Endothelial cell of umbilical vein (primary cell): Measurements from ENCODE around the gene XPNPEP1. TPM values are rescaled to one million over a fixed set of nuclear protein-coding genes. Genes with fewer than 3 reads are reported as not detected.

ENCODE experiments used
- BruUV-seq: library from RNA; stranded (reverse); fragments of 400-500 nt; replicated peaks from 2 replicates; lab custom pipeline; 2021; lab: Mats Ljungman, UMichigan
- CTCF ChIA-PET: fragments of 300-600, 350-600 bp; sonication (Branson Sonifier 250); formaldehyde crosslinking; loops from one replicate; lab custom pipeline; 2021; ENCODE audit warnings: antibody characterized with exemption, inconsistent platforms; lab: Charles Lee
- POLR2A ChIA-PET: fragments of 300-600, 350-600 bp; sonication (Branson Sonifier 250); formaldehyde crosslinking; loops from one replicate; lab custom pipeline; 2021; ENCODE audit warnings: antibody characterized with exemption, inconsistent platforms; lab: Charles Lee
- DNase-seq: peaks from one replicate; pipeline ENCODE4 v3.0.0-alpha.2; 2011; ENCODE audit warnings: low read depth, low spot score
- FAIRE-seq: peaks from 2 replicates; lab custom pipeline; 2011; peaks lifted over from hg19 to GRCh38; lab: Jason Lieb, UNC
- H2AFZ ChIP-seq: 2 replicates; pipeline ENCODE4 v1.6.0; 2012; ENCODE audit warnings: low read depth, low read length, control low read depth, inconsistent platforms
- H3K27ac ChIP-seq: 2 replicates; pipeline ENCODE4 v1.5.1; 2011; ENCODE audit warnings: low read depth, mild to moderate bottlenecking, control low read depth, low read length, moderate library complexity; ENCODE audit not compliant: insufficient read depth
- H3K27me3 ChIP-seq, 2 experiments: 2 replicates each; pipeline versions ENCODE4 v1.6.0 to v1.6.1; 2011; ENCODE audit warnings: low read length in 2 of 2, mixed read lengths in 1 of 2; ENCODE audit not compliant: control insufficient read depth in 2 of 2, insufficient read depth in 2 of 2
- H3K36me3 ChIP-seq, 2 experiments: 2 replicates in 1 of 2; 3 replicates in 1 of 2; pipeline ENCODE4 v1.5.1; 2011; ENCODE audit warnings: low read length in 2 of 2, mild to moderate bottlenecking in 1 of 2, moderate library complexity in 1 of 2; ENCODE audit not compliant: control insufficient read depth in 2 of 2, insufficient read depth in 2 of 2; ENCODE audit errors: extremely low read depth in 1 of 2
- H3K4me1 ChIP-seq: 3 replicates; pipeline ENCODE4 v1.5.1; 2011; ENCODE audit warnings: mild to moderate bottlenecking, low read length; ENCODE audit not compliant: control insufficient read depth, insufficient read depth; ENCODE audit errors: extremely low read depth
- H3K4me2 ChIP-seq: 2 replicates; pipeline ENCODE4 v1.6.1; 2011; ENCODE audit warnings: low read length, control low read depth, mixed read lengths; ENCODE audit not compliant: insufficient read depth
- H3K4me3 ChIP-seq, 3 experiments: fragments of 200-600 bp in 1 of 3; sonication (generic), shearing (Covaris generic) in 1 of 3; replicated peaks in 1 of 3; 2 replicates each; pipeline ENCODE4 v1.5.1; 2011 to 2016; ENCODE audit warnings: control low read depth in 3 of 3, low read length in 3 of 3, mild to moderate bottlenecking in 2 of 3, inconsistent platforms in 1 of 3, low read depth in 1 of 3, moderate library complexity in 1 of 3; ENCODE audit not compliant: insufficient read depth in 1 of 3
- H3K79me2 ChIP-seq: 2 replicates; pipeline ENCODE4 v1.6.0; 2012; ENCODE audit warnings: low read length, inconsistent platforms; ENCODE audit not compliant: control insufficient read depth, insufficient read depth
- H3K9ac ChIP-seq: replicated peaks from 2 replicates; pipeline ENCODE3; 2011; ENCODE audit warnings: low read length, control low read depth; ENCODE audit not compliant: insufficient read depth; ENCODE audit errors: extremely low read depth
- H3K9me1 ChIP-seq: replicated peaks from 3 replicates; pipeline ENCODE4 v1.6.0; 2011; ENCODE audit warnings: mild to moderate bottlenecking, low read length; ENCODE audit not compliant: control insufficient read depth, insufficient read depth; ENCODE audit errors: extremely low read depth
- H3K9me3 ChIP-seq: replicated peaks from 2 replicates; pipeline ENCODE4 v1.5.1; 2012; ENCODE audit warnings: low read length, inconsistent platforms; ENCODE audit not compliant: control insufficient read depth, insufficient read depth
- H4K20me1 ChIP-seq: replicated peaks from 2 replicates; pipeline ENCODE3; 2011; ENCODE audit warnings: mild to moderate bottlenecking, low read length; ENCODE audit not compliant: control insufficient read depth, insufficient read depth; ENCODE audit errors: extremely low read depth
- EZH2 ChIP-seq: IDR thresholded peaks from 2 replicates; pipeline ENCODE4 v1.6.1; 2012; ENCODE audit warnings: borderline replicate concordance, low read depth, mild to moderate bottlenecking, moderate library complexity, low read length, inconsistent platforms; ENCODE audit not compliant: severe bottlenecking
- FOS ChIP-seq: IDR thresholded peaks from 2 replicates; pipeline ENCODE4 v1.6.1; 2011; ENCODE audit warnings: mild to moderate bottlenecking, low read length, moderate library complexity, borderline replicate concordance; ENCODE audit not compliant: insufficient read depth
- GATA2 ChIP-seq: IDR thresholded peaks from 2 replicates; pipeline ENCODE4 v1.7.0; 2011; ENCODE audit warnings: low read depth, mild to moderate bottlenecking, moderate library complexity, mixed read lengths, low read length; ENCODE audit not compliant: insufficient read length, insufficient read depth
- JUN ChIP-seq: IDR thresholded peaks from 2 replicates; pipeline ENCODE4 v1.6.1; 2011; ENCODE audit warnings: borderline replicate concordance, low read depth; ENCODE audit not compliant: insufficient read length, insufficient read depth
- MYC ChIP-seq: IDR thresholded peaks from one replicate; pipeline ENCODE4 v1.6.1; 2011; ENCODE audit warnings: mild to moderate bottlenecking, low read depth, low read length
- POLR2A ChIP-seq: IDR thresholded peaks from 2 replicates; pipeline ENCODE4 v1.6.1; 2012; ENCODE audit warnings: low read depth, mild to moderate bottlenecking, control low read depth, low read length
- POLR2AphosphoS5 ChIP-seq: IDR thresholded peaks from 2 replicates; pipeline ENCODE4 v1.6.1; 2012; ENCODE audit warnings: low read depth, mild to moderate bottlenecking, control low read depth, low read length, moderate library complexity; ENCODE audit not compliant: insufficient read depth
- dilution Hi-C: fragments of 300-500 bp; cut with MboI; formaldehyde crosslinking; loops from one replicate; pipeline ENCODE4 v1.15.0; 2019; ENCODE audit warnings: low sequenced_read_pairs; ENCODE audit not compliant: extremely low pct_ligation_motif_present
- intact Hi-C: fragments of 100-400 bp; cut with micrococcal nuclease; formaldehyde crosslinking; loops from one replicate; pipeline ENCODE4 v1.10.0; 2022
- polyA plus RNA-seq, 4 experiments: library from polyadenylated mRNA; depleted of rRNA in 3 of 4; stranded (reverse) in 3 of 4; unstranded in 1 of 4; fragments of >200 nt; gene quantifications; 2 replicates each; pipeline versions ENCODE4 v1.2.1 to v1.2.3, GENCODE V29; 2011 to 2012; ENCODE audit warnings: missing spikeins in 1 of 4
- total RNA-seq: library from RNA; stranded (reverse); gene quantifications from 2 replicates; pipeline ENCODE4 v1.2.3, GENCODE V29; 2021
- TF ChIP-seq, protein P1 (sequence below): IDR thresholded peaks from 2 replicates; pipeline ENCODE4 v1.6.1; 2011; ENCODE audit not compliant: insufficient read depth, insufficient read length
- TF ChIP-seq, protein P2 (sequence below), 2 donors: IDR thresholded peaks; 1 replicate in 1 of 2; 2 replicates in 1 of 2; pipeline ENCODE4 v1.5.1; 2011; ENCODE audit warnings: low read length in 2 of 2, mild to moderate bottlenecking in 2 of 2, moderate library complexity in 2 of 2, control low read depth in 1 of 2, inconsistent platforms in 1 of 2, low read depth in 1 of 2; ENCODE audit not compliant: insufficient read depth in 1 of 2; ENCODE audit errors: extremely low read depth in 1 of 2

XPNPEP1 gene
- total and polyA plus RNA-seq, 2 donors (not counting 3 experiments of a cell fraction or from before 2014, with no cell fraction given) = 81.1 to 245 TPM

DNA sequence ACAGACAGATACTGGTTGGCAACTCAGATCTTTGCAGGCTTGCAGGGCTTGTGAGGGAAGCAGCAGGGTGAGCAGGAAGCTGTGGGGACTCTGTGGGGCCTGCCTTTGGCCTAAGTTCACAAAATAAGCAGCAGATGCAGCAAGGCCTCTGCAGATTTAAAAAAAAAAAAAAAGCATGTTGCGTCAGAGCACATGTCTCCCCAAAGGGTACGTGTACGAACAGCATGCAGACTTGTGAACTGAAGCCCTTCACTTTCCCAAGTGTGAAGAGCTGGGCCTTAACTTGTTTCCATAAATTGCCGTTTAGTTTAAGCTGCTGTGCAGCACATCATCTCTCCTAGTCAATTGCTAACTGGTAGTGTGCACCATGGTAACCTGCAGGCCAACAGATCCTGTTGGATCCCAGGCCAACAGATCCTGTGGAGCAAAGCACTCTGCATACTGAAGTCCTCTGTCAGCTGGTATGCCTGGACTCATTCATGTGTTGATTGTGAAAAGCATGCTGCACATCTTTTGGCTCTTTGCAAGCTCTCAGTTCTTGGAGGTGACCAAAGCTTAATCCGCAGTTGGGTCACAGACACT lies 10.8 kb upstream of the XPNPEP1 start:
- DNase-seq (no peak), FAIRE-seq (no peak)
- dilution Hi-C loops = no loop called here
- BruUV-seq = no TSS peak
- Histone ChIP-seq H3K4me2 (no peak overlapping the region), H3K4me3 (no peak overlapping the region), H3K9me1 (no peaks in the 10 kb centered on the region), H3K79me2 (no peaks in the 10 kb centered on the region), H3K27ac (no peak overlapping the region), H3K9me3 (no peaks in the 10 kb centered on the region), H3K4me1 (peaks cover 20% of the 10 kb centered on the region), H3K27me3 (no peaks in the 10 kb centered on the region), H2AFZ (no peak overlapping the region), H3K36me3 (no peaks in the 10 kb centered on the region), H4K20me1 (no peaks in the 10 kb centered on the region), H3K9ac (no peak overlapping the region)
- intact Hi-C loops = loop anchor here (2.0 kb wide), 1 partner anchor 19 kb away; no protein-coding TSS in a partner anchor
- ChIA-PET CTCF (interaction anchor here (0.6 to 3.3 kb wide), 5 partner anchors 42 to 400 kb away, joined by 3 to 51 read pairs (median 3); no protein-coding TSS in a partner anchor), POLR2A (interaction anchor here (0.8 to 1.6 kb wide), 3 partner anchors 50 to 148 kb away, joined by 3 to 5 read pairs (median 4); no protein-coding TSS in a partner anchor)
- TF ChIP-seq GATA2 (no peak), POLR2AphosphoS5 (no peak), FOS (no peak), MYC (no peak), JUN (no peak), EZH2 (no peak), POLR2A (no peak)
- TF ChIP-seq, protein P1, sequence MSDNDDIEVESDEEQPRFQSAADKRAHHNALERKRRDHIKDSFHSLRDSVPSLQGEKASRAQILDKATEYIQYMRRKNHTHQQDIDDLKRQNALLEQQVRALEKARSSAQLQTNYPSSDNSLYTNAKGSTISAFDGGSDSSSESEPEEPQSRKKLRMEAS = no peak
- TF ChIP-seq, protein P2, sequence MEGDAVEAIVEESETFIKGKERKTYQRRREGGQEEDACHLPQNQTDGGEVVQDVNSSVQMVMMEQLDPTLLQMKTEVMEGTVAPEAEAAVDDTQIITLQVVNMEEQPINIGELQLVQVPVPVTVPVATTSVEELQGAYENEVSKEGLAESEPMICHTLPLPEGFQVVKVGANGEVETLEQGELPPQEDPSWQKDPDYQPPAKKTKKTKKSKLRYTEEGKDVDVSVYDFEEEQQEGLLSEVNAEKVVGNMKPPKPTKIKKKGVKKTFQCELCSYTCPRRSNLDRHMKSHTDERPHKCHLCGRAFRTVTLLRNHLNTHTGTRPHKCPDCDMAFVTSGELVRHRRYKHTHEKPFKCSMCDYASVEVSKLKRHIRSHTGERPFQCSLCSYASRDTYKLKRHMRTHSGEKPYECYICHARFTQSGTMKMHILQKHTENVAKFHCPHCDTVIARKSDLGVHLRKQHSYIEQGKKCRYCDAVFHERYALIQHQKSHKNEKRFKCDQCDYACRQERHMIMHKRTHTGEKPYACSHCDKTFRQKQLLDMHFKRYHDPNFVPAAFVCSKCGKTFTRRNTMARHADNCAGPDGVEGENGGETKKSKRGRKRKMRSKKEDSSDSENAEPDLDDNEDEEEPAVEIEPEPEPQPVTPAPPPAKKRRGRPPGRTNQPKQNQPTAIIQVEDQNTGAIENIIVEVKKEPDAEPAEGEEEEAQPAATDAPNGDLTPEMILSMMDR (IDR thresholded peaks at IDR 0.05; ENCODE audit: extremely low read depth in 1 of 2, insufficient read depth in 1 of 2, low read depth in 1 of 2, low read length in 2 of 2) = no peak
